ENCODE data around the gene PRKN. TPM values are rescaled to one million over a fixed set of nuclear protein-coding genes. Genes with fewer than 3 reads are reported as not detected.

Gene PRKN
- total RNA-seq, 1 donor from 2014 or later = 5.1 TPM

GRCh38 chr6:161415302-161415855 lies 1312.2 kb downstream of the PRKN start:
- Mint-ChIP-seq H3K9me3 (ENCODE audit: unreplicated experiment) (no peaks in the 10 kb centered on the region), H3K4me3 (ENCODE audit: unreplicated experiment) (no peak overlapping the region), H3K4me1 (ENCODE audit: unreplicated experiment) (peaks cover 25% of the 10 kb centered on the region), H3K27ac (ENCODE audit: unreplicated experiment) (peak overlapping the region; percentile 15), H3K36me3 (ENCODE audit: low read depth, unreplicated experiment) (no peaks in the 10 kb centered on the region), H3K27me3 (ENCODE audit: unreplicated experiment) (peaks cover 11% of the 10 kb centered on the region)
- TF ChIP-seq, protein P1, sequence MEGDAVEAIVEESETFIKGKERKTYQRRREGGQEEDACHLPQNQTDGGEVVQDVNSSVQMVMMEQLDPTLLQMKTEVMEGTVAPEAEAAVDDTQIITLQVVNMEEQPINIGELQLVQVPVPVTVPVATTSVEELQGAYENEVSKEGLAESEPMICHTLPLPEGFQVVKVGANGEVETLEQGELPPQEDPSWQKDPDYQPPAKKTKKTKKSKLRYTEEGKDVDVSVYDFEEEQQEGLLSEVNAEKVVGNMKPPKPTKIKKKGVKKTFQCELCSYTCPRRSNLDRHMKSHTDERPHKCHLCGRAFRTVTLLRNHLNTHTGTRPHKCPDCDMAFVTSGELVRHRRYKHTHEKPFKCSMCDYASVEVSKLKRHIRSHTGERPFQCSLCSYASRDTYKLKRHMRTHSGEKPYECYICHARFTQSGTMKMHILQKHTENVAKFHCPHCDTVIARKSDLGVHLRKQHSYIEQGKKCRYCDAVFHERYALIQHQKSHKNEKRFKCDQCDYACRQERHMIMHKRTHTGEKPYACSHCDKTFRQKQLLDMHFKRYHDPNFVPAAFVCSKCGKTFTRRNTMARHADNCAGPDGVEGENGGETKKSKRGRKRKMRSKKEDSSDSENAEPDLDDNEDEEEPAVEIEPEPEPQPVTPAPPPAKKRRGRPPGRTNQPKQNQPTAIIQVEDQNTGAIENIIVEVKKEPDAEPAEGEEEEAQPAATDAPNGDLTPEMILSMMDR (IDR thresholded peaks at IDR 0.05; ENCODE audit: unreplicated experiment) = no peak
- peak; percentile 26 for DNase-seq (ENCODE audit: low spot score)

GRCh38 chr6:161414707-161415106 lies 1312.9 kb downstream of the PRKN start:
- TF ChIP-seq, protein P1 (IDR thresholded peaks at IDR 0.05; ENCODE audit: unreplicated experiment) = no peak
- Mint-ChIP-seq H3K4me3 (ENCODE audit: unreplicated experiment) (no peak overlapping the region), H3K27ac (ENCODE audit: unreplicated experiment) (peak overlapping the region; percentile 61), H3K4me1 (ENCODE audit: unreplicated experiment) (peaks cover 28% of the 10 kb centered on the region), H3K9me3 (ENCODE audit: unreplicated experiment) (no peaks in the 10 kb centered on the region), H3K27me3 (ENCODE audit: unreplicated experiment) (peaks cover 11% of the 10 kb centered on the region), H3K36me3 (ENCODE audit: low read depth, unreplicated experiment) (no peaks in the 10 kb centered on the region)
- no peak for DNase-seq (ENCODE audit: low spot score)

DNA sequence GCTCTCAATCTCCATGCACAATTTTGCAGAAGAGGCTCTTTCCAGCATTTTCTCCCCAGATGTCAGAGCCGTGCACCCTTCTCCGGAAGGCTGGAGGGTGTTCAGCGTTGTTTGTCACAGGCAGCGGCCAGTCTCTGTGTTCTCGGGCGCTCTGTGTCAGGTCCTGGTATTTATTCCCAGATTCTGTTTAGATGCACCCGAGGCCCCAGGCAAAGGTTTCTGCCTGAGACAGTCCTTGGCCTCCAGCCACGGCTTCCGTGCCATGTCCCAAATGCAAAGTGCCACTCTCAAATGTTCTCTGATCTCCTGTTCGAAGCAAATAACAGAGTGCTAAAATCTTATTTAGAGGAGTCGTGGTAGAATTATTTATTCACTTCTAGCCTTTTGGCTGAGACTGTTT lies 1313.4 kb downstream of the PRKN start:
- peaks cover 28% of the 10 kb centered on the region for H3K4me1 Mint-ChIP-seq (ENCODE audit: unreplicated experiment)
- peaks cover 10% of the 10 kb centered on the region for H3K27me3 Mint-ChIP-seq (ENCODE audit: unreplicated experiment)
- H3K36me3 Mint-ChIP-seq (ENCODE audit: low read depth, unreplicated experiment) = no peaks in the 10 kb centered on the region
- TF ChIP-seq, protein P1 (IDR thresholded peaks at IDR 0.05; ENCODE audit: unreplicated experiment) = no peak
- H3K4me3 Mint-ChIP-seq (ENCODE audit: unreplicated experiment) = no peak overlapping the region
- peak overlapping the region; percentile 61 for H3K27ac Mint-ChIP-seq (ENCODE audit: unreplicated experiment)
- DNase-seq (ENCODE audit: low spot score) = no peak
- no peaks in the 10 kb centered on the region for H3K9me3 Mint-ChIP-seq (ENCODE audit: unreplicated experiment)

DNA sequence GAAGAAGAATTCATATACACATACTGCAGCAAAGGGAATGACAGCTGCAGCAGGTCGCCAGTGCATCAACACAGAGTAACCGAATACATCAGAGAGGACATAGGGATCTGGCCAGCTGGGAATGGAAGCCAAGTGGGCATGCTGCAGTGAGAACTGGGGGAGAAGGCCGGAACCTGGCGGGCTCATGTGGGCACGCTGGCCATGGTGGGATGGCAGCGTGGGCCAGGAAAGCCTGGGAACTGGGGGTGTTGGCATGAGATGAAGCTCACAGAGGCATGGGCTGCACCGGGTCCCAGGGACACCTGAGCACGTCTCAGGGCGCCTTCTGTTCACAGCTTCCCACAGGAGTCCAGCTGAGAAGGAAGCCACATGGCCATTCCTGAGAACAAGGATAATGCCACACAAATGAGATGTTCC lies 1314.2 kb downstream of the PRKN start:
- peaks cover 10% of the 10 kb centered on the region for H3K27me3 Mint-ChIP-seq (ENCODE audit: unreplicated experiment)
- H3K4me1 Mint-ChIP-seq (ENCODE audit: unreplicated experiment) = peaks cover 26% of the 10 kb centered on the region
- H3K27ac Mint-ChIP-seq (ENCODE audit: unreplicated experiment) = no peak overlapping the region
- TF ChIP-seq, protein P1 (IDR thresholded peaks at IDR 0.05; ENCODE audit: unreplicated experiment) = no peak
- no peak for DNase-seq (ENCODE audit: low spot score)
- H3K9me3 Mint-ChIP-seq (ENCODE audit: unreplicated experiment) = no peaks in the 10 kb centered on the region
- H3K4me3 Mint-ChIP-seq (ENCODE audit: unreplicated experiment) = no peak overlapping the region
- H3K36me3 Mint-ChIP-seq (ENCODE audit: low read depth, unreplicated experiment) = no peaks in the 10 kb centered on the region

DNA sequence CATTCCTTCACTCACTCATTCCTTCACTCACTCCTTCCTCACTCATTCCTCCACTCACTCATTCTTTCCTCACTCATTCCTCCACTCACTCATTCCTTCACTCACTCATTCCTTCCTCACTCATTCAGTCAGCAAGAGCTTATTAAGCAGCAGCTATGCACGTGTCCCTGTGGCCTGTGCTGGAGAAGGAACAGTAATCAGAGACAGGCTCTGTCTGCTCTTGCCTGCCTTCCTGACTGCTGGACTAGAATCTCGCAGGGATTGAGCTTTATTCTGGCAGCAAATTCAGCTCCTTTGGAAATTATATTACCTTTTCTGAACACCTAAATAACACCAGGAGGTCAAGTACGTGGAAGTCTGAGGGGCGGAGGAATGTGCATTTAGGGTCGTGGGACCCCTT lies 1314.8 kb downstream of the PRKN start:
- H3K9me3 Mint-ChIP-seq (ENCODE audit: unreplicated experiment) = no peaks in the 10 kb centered on the region
- H3K4me3 Mint-ChIP-seq (ENCODE audit: unreplicated experiment) = no peak overlapping the region
- H3K4me1 Mint-ChIP-seq (ENCODE audit: unreplicated experiment) = peaks cover 24% of the 10 kb centered on the region
- H3K27me3 Mint-ChIP-seq (ENCODE audit: unreplicated experiment) = peaks cover 10% of the 10 kb centered on the region
- TF ChIP-seq, protein P1 (IDR thresholded peaks at IDR 0.05; ENCODE audit: unreplicated experiment) = no peak
- no peak overlapping the region for H3K27ac Mint-ChIP-seq (ENCODE audit: unreplicated experiment)
- no peaks in the 10 kb centered on the region for H3K36me3 Mint-ChIP-seq (ENCODE audit: low read depth, unreplicated experiment)
- DNase-seq (ENCODE audit: low spot score) = no peak
